Lung microvascular endothelial cell (primary cell): ENCODE results near the gene SNRPB2. TPM values are rescaled to one million over a fixed set of nuclear protein-coding genes. Genes with fewer than 3 reads are reported as not detected.

Source experiments
- total RNA-seq: library from RNA; depleted of rRNA; stranded (reverse); fragments of >200 nt; gene quantifications from 2 replicates; pipeline ENCODE4 v1.2.1, GENCODE V29; 2014

SNRPB2 gene
- total RNA-seq, 1 donor from 2014 or later = 26.4 TPM

Other genes starting within 250 kb of the SNRPB2 start
- 3.5 and 7.7 TPM in 2 replicates for gene KIF16B, start 156.6 kb upstream of the SNRPB2 start, total RNA-seq
- not detected in 2 replicates for gene OTOR, start 18.3 kb downstream of the SNRPB2 start, total RNA-seq